Fibroblast of lung (primary cell): Measurements from ENCODE around the gene DMBX1. TPM values are rescaled to one million over a fixed set of nuclear protein-coding genes. Genes with fewer than 3 reads are reported as not detected.

Source experiments
- DNase-seq, 2 donors: peaks; one replicate each; pipeline versions ENCODE4 v3.0.0 to v3.0.0-alpha.2; 2010; ENCODE audit warnings: low read depth in 2 of 2
- H2AFZ ChIP-seq: 2 replicates; pipeline ENCODE4 v1.5.1; 2012; ENCODE audit warnings: low read length, control low read depth, inconsistent platforms
- H3K27ac ChIP-seq: 2 replicates; pipeline ENCODE4 v1.5.1; 2011; ENCODE audit warnings: low read length, control low read depth; ENCODE audit not compliant: insufficient read depth
- H3K27me3 ChIP-seq: 2 replicates; pipeline ENCODE4 v1.5.1; 2011; ENCODE audit warnings: mild to moderate bottlenecking, low read length; ENCODE audit not compliant: control insufficient read depth, insufficient read depth
- H3K36me3 ChIP-seq: 2 replicates; pipeline ENCODE4 v1.5.1; 2011; ENCODE audit warnings: low read length; ENCODE audit not compliant: control insufficient read depth, insufficient read depth
- H3K4me1 ChIP-seq: 2 replicates; pipeline ENCODE4 v1.5.1; 2011; ENCODE audit warnings: low read length; ENCODE audit not compliant: control insufficient read depth, insufficient read depth; ENCODE audit errors: extremely low read depth
- H3K4me2 ChIP-seq: 2 replicates; pipeline ENCODE4 v1.5.1; 2011; ENCODE audit warnings: low read length, control low read depth; ENCODE audit not compliant: insufficient read depth; ENCODE audit errors: extremely low read depth
- H3K4me3 ChIP-seq, 4 experiments: fragments of 200-600 bp in 1 of 4; sonication (generic) in 1 of 4; replicated peaks in 1 of 4; 2 replicates each; pipeline ENCODE4 v1.5.1; 2011 to 2016; ENCODE audit warnings: low read length in 4 of 4, low read depth in 3 of 4, mild to moderate bottlenecking in 3 of 4, control low read depth in 2 of 4, inconsistent platforms in 1 of 4, mixed read lengths in 1 of 4; ENCODE audit not compliant: insufficient read depth in 1 of 4; ENCODE audit errors: control extremely low read depth in 1 of 4
- H3K79me2 ChIP-seq: 2 replicates; pipeline ENCODE4 v1.5.1; 2012; ENCODE audit warnings: mild to moderate bottlenecking, low read length, inconsistent platforms; ENCODE audit not compliant: control insufficient read depth, insufficient read depth
- H3K9ac ChIP-seq: 2 replicates; pipeline ENCODE4 v1.5.1; 2011; ENCODE audit warnings: mild to moderate bottlenecking, low read length, control low read depth; ENCODE audit not compliant: insufficient read depth
- H3K9me3 ChIP-seq: 2 replicates; pipeline ENCODE4 v1.5.1; 2012; ENCODE audit warnings: low read depth, low read length; ENCODE audit not compliant: control insufficient read depth, insufficient read depth
- H4K20me1 ChIP-seq: 2 replicates; pipeline ENCODE4 v1.5.1; 2011; ENCODE audit warnings: low read length; ENCODE audit not compliant: control insufficient read depth, insufficient read depth; ENCODE audit errors: extremely low read depth
- EZH2 ChIP-seq: IDR thresholded peaks from 2 replicates; pipeline ENCODE4 v1.5.1; 2012; ENCODE audit warnings: low read length, control low read depth, mild to moderate bottlenecking; ENCODE audit errors: missing control alignments
- polyA plus RNA-seq, 2 donors: library from polyadenylated mRNA; depleted of rRNA in 1 of 2; stranded (reverse) in 1 of 2; unstranded in 1 of 2; fragments of >200 nt; gene quantifications; 2 replicates each; pipeline ENCODE4 v1.2.1, GENCODE V29; 2011 to 2012; ENCODE audit warnings: missing spikeins in 1 of 2
- total RNA-seq: library from RNA; depleted of rRNA; stranded (reverse); fragments of >200 nt; gene quantifications from 2 replicates; pipeline ENCODE4 v1.2.1, GENCODE V29; 2014
- TF ChIP-seq, protein P1 (sequence below), 2 donors: IDR thresholded peaks in 1 of 2; conservative IDR thresholded peaks in 1 of 2; 1 replicate in 1 of 2; 2 replicates in 1 of 2; pipeline ENCODE4 v1.5.1; 2011 to 2012; ENCODE audit warnings: low read length in 2 of 2, control low read depth in 1 of 2, inconsistent platforms in 1 of 2, low read depth in 1 of 2, mild to moderate bottlenecking in 1 of 2

The DMBX1 gene
- total and polyA plus RNA-seq, 2 donors (not counting 1 experiment from before 2014, with no cell fraction given) = not detected

DNA sequence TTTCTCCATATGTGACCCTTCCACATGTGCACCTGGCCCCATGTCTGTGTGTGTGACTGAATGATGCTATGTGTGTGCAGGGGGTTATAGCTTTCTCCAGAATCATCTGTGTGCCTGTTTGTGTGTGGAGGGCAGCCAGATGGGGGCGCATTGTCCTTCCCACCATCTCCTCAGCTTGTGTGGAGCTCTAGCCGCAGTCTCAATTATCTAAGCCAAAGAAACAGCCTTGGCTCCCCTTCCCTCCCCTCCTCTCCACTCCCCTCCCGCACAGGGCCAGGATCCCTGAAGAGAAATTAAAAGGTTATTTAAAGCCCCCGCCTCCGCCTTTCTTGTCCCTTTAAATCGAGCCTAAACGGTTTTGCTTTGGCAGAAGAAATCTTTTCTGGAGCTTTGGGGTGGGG lies 1.8 kb upstream of the DMBX1 start:
- no peak overlapping the region for H3K4me3 ChIP-seq
- H4K20me1 ChIP-seq = peaks cover 2% of the 10 kb centered on the region
- no peak for DNase-seq
- no peaks in the 10 kb centered on the region for H3K9me3 ChIP-seq
- no peaks in the 10 kb centered on the region for H3K79me2 ChIP-seq
- no peaks in the 10 kb centered on the region for H3K4me1 ChIP-seq
- no peak overlapping the region for H3K9ac ChIP-seq
- H2AFZ ChIP-seq = no peak overlapping the region
- no peak for TF ChIP-seq EZH2
- TF ChIP-seq, protein P1, sequence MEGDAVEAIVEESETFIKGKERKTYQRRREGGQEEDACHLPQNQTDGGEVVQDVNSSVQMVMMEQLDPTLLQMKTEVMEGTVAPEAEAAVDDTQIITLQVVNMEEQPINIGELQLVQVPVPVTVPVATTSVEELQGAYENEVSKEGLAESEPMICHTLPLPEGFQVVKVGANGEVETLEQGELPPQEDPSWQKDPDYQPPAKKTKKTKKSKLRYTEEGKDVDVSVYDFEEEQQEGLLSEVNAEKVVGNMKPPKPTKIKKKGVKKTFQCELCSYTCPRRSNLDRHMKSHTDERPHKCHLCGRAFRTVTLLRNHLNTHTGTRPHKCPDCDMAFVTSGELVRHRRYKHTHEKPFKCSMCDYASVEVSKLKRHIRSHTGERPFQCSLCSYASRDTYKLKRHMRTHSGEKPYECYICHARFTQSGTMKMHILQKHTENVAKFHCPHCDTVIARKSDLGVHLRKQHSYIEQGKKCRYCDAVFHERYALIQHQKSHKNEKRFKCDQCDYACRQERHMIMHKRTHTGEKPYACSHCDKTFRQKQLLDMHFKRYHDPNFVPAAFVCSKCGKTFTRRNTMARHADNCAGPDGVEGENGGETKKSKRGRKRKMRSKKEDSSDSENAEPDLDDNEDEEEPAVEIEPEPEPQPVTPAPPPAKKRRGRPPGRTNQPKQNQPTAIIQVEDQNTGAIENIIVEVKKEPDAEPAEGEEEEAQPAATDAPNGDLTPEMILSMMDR (conservative IDR thresholded peaks at IDR 0.05 in 1 of 2, IDR thresholded peaks at IDR 0.05 in 1 of 2; ENCODE audit: low read depth in 1 of 2, low read length in 2 of 2) = peak in 1 of 2 donors; percentile 20
- no peaks in the 10 kb centered on the region for H3K36me3 ChIP-seq
- peaks cover 69% of the 10 kb centered on the region for H3K27me3 ChIP-seq
- no peak overlapping the region for H3K4me2 ChIP-seq
- no peak overlapping the region for H3K27ac ChIP-seq

DNA sequence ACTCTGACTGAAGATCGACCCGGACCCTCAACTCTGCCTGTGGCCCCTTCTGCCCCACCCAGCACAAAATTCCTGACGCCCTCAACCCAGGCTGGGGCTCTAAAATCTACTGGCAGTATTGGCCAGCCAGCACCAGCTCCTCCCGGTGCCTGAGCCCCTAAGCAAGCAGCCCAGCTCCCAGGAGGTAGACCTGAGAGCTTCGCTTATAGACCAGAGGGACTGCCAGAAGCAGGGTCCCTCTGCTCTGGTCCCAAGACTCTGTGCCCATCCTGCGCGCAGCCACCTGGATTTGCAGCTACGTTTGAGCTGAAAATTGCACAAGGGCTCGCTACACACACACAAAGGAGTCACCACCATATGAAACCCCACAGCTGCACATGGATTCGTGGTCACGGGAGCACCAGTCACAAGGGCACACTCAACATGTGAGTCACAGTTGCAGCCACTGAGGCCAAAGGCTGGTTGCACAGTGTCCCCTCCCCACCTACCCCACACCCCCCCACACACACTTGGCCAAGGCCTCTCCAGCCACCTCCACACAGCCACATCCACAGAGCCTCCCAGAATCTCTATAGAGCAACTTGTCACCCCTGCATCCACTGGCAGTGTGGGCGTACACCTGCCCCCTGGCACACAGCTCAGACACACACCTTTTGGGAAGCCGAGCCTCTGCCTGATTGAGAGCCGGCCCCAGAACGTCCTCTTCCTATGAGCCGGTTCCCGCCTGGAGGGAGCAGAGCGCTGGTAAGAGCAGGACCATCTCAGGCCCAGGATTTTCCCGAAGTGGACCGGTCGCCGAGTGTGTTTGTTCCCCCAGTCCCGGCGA lies 1.1 kb upstream of the DMBX1 start:
- no peaks in the 10 kb centered on the region for H3K4me1 ChIP-seq
- peak; percentile 14 to 15 for DNase-seq
- H3K36me3 ChIP-seq = no peaks in the 10 kb centered on the region
- H3K79me2 ChIP-seq = no peaks in the 10 kb centered on the region
- H3K9me3 ChIP-seq = no peaks in the 10 kb centered on the region
- H3K27me3 ChIP-seq = peaks cover 68% of the 10 kb centered on the region
- TF ChIP-seq, protein P1 (conservative IDR thresholded peaks at IDR 0.05 in 1 of 2, IDR thresholded peaks at IDR 0.05 in 1 of 2; ENCODE audit: low read depth in 1 of 2, low read length in 2 of 2) = no peak
- no peak for TF ChIP-seq EZH2
- H3K4me2 ChIP-seq = no peak overlapping the region
- peaks cover 2% of the 10 kb centered on the region for H4K20me1 ChIP-seq
- H3K9ac ChIP-seq = no peak overlapping the region
- no peak overlapping the region for H3K27ac ChIP-seq
- H3K4me3 ChIP-seq = no peak overlapping the region
- no peak overlapping the region for H2AFZ ChIP-seq

DNA sequence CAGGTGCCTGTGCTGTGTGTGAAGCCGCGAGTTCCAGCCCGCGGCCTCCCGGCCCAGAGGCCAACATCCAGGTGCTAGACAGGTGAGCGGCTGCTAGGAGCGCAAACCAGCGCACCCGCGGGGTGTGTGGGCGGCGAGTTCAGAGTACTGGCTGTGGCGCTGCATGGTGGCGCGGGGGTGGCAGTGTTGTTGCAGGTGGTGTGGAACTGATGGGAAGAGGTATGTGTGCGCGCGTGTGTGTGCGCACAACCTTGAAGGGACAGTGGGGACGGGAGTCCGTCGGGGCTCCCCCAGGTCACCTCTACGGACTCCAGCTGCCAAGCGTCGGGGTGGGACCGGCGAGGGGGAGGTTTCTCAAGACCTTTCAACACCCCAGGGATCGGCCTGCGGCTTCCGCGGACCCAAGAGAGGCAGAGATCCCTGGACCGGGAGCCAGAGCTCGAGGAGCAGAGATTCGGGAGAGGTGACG lies 433 bp upstream of the DMBX1 start:
- TF ChIP-seq EZH2 = peak; percentile 95
- TF ChIP-seq, protein P1 (conservative IDR thresholded peaks at IDR 0.05 in 1 of 2, IDR thresholded peaks at IDR 0.05 in 1 of 2; ENCODE audit: low read depth in 1 of 2, low read length in 2 of 2) = no peak
- H2AFZ ChIP-seq = no peak overlapping the region

More for the DNA sequence above, 433 bp upstream of the DMBX1 start:
- H3K79me2 ChIP-seq = no peaks in the 10 kb centered on the region
- no peak overlapping the region for H3K9ac ChIP-seq
- no peak overlapping the region for H3K4me3 ChIP-seq
- H4K20me1 ChIP-seq = peaks cover 2% of the 10 kb centered on the region
- H3K4me2 ChIP-seq = no peak overlapping the region
- H3K27ac ChIP-seq = no peak overlapping the region
- no peaks in the 10 kb centered on the region for H3K36me3 ChIP-seq
- no peaks in the 10 kb centered on the region for H3K4me1 ChIP-seq
- H3K27me3 ChIP-seq = peaks cover 70% of the 10 kb centered on the region
- DNase-seq = no peak
- H3K9me3 ChIP-seq = no peaks in the 10 kb centered on the region
